Anterior cingulate cortex (tissue), 58 donors: Measurements from ENCODE around the gene SMTNL1.
A peak's percentile ranks its signal among the peaks of the same experiment; 100 is the strongest.
"Not testable (repeated sequence)": the region's sequence is repeated elsewhere in the genome, so short reads cannot be mapped to it uniquely, and the experiment has no call there.

ENCODE experiments used
- DNase-seq, 58 donors: peaks; one replicate each; lab custom pipeline; 2025; lab: John Stamatoyannopoulos, UW

Gene SMTNL1

GRCh38 chr11:57508341-57509170, 28.8 kb upstream of the SMTNL1 start:
- DNase-seq: no peak

- no peak for DNase-seq
Measured at GRCh38 chr11:57511741-57512430, 25.5 kb upstream of the SMTNL1 start.

DNA sequence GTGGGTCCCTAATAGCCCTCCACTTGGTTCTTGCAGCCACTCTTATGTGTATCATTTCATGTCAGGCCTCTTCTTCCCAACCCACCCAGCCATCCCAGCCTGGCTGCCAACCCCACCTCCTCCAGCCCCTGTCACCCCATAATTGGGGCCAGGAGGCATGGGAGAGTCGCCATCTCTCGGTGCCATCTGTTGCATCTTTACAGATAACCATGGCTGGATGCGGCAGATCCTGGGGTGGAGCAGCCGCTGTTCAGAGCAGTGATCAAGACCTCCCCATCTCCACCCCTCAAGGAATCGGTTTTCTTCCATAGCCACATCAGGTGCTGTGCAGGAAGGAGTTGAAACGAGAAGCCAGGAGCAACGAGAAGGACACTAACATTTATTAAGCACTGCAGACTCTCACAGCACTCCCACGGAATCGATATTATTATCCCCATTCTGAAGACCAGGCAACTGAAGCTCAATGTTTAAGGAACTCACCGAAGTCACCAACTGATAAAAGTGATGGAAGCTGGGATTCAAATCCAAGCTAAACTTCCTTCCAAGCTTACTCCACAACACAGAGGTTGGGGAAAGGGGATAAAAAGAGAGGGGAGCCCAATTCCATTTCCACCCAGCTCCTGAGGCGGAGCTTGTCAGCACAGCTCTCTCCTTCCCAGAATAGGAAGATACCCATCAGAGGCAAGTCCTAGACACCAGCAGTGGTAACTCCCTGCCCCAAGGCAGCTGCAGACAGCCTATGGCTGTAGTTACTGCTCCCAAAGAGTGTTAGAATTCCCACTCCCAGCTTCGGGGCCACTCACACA, 24.5 kb upstream of the SMTNL1 start:
- DNase-seq: no peak

- DNase-seq: no peak
Measured at GRCh38 chr11:57513452-57513795, 24.0 kb upstream of the SMTNL1 start.

DNA sequence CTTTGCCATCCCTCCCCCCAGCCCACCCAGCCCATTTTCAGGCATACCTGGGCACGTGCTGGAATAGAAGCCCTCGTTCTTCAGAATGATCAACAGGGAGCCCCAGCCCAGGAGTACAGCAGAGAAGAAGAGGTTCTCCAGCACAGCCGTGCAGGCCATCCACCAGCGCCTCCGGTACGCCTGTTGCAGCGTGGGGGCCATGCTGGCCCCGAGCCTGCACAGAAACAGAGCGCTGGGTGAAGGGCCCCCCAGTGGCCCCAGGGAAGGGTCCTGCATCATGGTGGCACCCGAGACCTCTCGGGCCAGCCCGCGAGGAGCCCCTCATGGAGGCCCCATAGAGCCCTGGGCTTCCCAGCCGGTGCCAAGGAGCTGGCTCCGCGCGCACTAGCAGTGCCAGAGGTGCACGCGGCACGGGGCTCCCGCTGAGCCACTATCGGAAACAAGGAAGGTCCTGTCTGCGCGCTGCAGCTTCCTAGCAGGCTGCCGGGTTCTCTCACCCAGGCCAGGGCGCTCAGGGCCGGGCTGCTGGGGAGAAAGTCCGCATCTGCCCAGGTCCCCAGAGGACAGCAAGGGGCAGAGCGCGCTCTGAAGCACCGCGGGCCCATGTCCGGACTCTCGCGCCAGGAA, 23.4 kb upstream of the SMTNL1 start:
- peak in 14 of 58 donors; percentile 10 to 41 (median 18) for DNase-seq

GRCh38 chr11:57514538-57515331, 22.7 kb upstream of the SMTNL1 start:
- DNase-seq: peak in 15 of 58 donors; percentile 7 to 44 (median 19)

DNA sequence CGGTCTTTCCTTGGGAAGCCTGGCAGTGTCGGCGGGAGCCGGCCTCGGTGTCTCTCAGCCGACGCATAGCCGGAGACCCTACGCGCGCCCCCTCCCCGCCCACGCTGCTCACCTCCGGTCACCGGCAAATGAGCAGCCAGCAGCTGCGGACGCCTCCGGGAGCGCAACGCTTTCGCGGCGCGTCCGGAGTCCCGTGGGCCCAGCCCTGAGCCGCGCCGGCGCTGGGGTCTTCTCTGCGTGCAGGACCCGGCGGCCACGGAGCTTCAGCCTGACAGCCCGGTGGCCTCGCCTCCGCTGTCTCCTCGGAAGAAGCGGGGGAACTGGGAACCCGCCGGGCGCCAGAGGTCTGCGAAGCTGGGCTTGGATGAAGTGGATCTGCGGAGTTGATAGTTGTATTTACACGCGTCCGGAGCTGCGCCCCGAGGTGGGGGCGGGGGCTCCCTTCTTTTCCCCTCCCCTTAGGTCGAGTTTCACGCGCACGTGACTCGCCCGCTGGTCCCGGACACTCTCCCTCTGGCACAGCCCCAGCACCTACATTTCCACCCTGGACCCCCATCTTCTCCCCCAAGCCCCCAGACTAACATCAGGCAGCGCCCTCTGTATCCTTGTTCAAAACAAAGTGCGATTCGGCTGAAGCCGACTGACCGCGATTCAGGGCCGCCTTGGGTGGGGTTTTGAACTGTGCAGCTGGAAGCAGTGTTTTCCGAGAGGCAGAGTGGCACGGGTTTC, 21.9 kb upstream of the SMTNL1 start, which contains the start of gene SLC43A1:
TSS of gene SLC43A1 (minus strand) at position 371 of the 729 bp plus-strand sequence. CDS start 1,591 bp downstream, outside the sequence.
- peak in 9 of 58 donors; percentile 4 to 37 (median 19) for DNase-seq

DNA sequence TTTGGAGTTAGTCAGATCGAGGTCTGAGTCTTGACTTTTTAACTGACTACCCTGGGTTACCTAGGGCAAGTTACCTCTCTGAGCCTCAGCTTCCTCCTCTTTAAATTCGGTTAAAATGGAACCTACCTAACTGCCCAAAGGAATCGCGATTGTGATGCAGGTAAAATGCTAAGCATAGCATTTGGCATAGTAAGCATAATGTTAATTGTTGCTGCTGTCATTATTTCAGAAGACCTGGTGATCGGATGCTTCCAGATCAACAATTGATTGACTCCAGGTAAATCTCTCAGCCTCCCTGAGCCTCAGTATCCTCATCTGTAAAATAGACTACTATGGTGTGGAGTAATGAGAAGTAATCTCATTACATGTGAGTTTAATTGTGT, 21.3 kb upstream of the SMTNL1 start:
- DNase-seq: no peak

GRCh38 chr11:57521116-57521515, 16.3 kb upstream of the SMTNL1 start:
- no peak for DNase-seq

- no peak for DNase-seq
Measured at GRCh38 chr11:57523419-57523818, 14.0 kb upstream of the SMTNL1 start.

- DNase-seq: peak in 47 of 58 donors; percentile 4 to 83 (median 32)
Measured at GRCh38 chr11:57527056-57527631, 10.3 kb upstream of the SMTNL1 start.

GRCh38 chr11:57529012-57529411, 8.4 kb upstream of the SMTNL1 start:
- no peak for DNase-seq

DNA sequence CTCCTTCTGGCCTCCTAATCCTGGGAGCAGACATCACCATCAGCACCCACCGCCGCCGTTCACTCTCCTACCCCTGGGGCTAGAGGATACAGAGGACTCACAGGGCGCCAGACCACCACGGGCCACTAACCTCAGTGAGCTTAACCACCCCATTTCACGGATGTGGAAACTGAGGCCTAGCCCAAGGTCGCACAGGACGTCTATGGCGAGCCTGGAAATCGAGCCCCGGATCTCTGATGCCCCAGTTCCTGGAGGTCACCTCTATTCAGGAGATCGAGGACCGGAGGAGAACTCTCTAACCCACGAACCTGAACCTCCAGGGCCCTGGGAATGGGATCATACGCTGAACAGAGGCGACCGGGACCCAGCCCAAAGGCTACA, 7.2 kb upstream of the SMTNL1 start:
- no peak for DNase-seq

DNA sequence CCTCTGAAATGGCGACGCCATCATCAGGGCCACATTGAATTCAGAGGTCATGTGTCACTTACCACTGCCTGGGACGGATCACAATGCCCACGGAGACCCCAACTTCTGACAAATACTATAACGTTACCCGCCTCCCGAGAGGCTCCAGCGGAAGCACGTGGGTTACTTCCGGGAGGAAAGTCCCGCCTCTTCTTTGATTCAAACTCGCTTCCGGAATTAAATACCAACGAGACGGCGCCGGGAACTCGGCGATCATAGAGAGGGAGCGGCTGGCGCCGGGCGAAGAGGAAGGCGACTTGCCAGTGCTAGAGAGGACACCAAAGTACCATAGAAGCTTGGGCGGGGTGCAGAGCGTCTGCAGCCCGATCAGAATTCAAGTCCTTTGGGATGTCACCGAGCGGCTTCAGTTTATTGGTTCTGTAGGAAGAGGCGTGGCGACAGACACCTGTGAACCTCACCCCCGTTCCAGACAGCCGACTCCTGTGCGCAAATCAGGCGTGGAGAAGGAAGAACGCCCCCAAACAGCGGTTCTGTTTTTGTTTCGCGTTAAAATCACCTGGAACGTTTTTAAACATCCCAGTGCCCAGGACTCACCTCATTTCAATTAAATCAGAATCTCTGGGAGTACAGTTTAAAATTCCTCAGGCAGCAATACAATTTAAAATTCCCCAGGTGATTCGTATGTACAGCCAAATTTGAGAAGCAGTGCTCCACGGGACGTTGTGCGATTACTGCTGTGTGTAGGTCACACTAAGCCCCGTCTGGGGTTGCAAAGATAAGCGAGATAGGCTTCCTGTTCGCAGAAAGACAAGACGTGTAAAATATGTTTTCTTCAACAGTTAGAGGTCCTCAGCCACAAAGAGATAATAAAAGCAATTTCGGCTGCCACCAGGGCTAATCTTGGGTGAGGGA, 6.5 kb upstream of the SMTNL1 start, which contains the start of gene TIMM10:
TSS of gene TIMM10 (minus strand) at position 159 of the 912 bp plus-strand sequence. CDS start 565 bp downstream, outside the sequence.
- DNase-seq: peak; percentile 67 to 99 (median 94)

DNA sequence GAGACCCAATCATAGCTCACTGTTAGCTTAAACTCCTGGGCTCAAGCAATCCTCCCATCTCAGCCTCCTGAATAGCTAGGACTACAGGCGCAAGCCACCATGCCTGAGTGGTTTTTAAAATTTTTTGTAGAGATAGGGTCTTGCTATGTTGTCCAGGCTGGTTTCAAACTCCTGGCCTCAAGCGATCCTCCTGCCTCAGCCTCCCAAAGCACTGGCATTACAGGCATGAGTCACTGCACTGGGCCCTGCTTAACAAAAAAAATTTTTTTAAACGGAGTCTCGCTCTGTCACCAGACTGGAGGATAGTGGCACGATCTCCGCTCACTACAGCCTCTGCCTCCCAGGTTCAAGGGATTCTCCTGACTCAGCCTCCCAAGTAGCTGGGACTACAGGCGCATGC, 2.9 kb upstream of the SMTNL1 start:
- not testable (repeated sequence) for DNase-seq

GRCh38 chr11:57539342-57539741, 1.9 kb downstream of the SMTNL1 start:
- no peak for DNase-seq

DNA sequence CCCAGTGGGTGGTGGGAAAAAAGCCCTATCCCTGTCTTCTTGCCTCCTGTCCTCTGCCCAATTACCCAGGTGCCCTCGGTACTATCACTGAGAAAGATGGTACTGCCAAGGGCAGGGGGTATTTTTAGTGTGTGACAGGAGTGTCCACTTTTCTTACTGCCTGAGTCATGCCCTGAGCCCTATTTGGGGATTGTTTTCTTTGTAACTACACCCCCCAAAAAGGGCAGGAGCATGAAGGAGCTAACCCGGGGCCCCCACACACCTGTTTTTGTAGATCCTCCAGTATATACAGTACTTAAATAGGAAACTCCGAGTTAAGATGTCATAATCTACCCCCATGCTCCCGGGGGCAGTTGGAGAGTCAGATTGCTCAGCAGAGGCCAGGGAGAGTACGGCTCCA, 3.8 kb downstream of the SMTNL1 start:
- DNase-seq: no peak
